ENCODE results near the gene NUDT8. TPM values are rescaled to one million over a fixed set of nuclear protein-coding genes. Genes with fewer than 3 reads are reported as not detected.
A peak's percentile ranks its signal among the peaks of the same experiment; 100 is the strongest.
"Not testable (repeated sequence)": the region's sequence is repeated elsewhere in the genome, so short reads cannot be mapped to it uniquely, and the experiment has no call there.

The NUDT8 gene
- total and polyA plus RNA-seq, 4 donors: 4.1 to 9.5 (median 5.7) TPM

- H3K27me3 ChIP-seq (ENCODE audit: control insufficient read depth in 1 of 2, insufficient read depth in 2 of 2, low read length in 1 of 2): no peaks in the 10 kb centered on the region
- WGBS, 2 donors: 84 to 88% methylated on average over 23 to 24 of the region's 24 CpGs
- no peak overlapping the region for H3K4me3 ChIP-seq (ENCODE audit: low read length in 2 of 2)
- H3K27ac ChIP-seq (ENCODE audit: low read depth in 1 of 2, low read length in 2 of 2): no peak overlapping the region
- intact Hi-C loops (cut with DNase I): no loop called here
- no peaks in the 10 kb centered on the region for H3K4me1 ChIP-seq (ENCODE audit: control insufficient read depth in 1 of 2, insufficient read depth in 2 of 2, low read length in 2 of 2)
- no peak for ATAC-seq (ENCODE audit: low FRiP score)
- no peaks in the 10 kb centered on the region for H3K36me3 ChIP-seq (ENCODE audit: control insufficient read depth in 1 of 2, insufficient read depth in 2 of 2, low read length in 1 of 2)
- no peaks in the 10 kb centered on the region for H3K9me3 ChIP-seq (ENCODE audit: control insufficient read depth, low read length)
- DNase-seq: peak in 1 of 2 donors; percentile 62
Observed at GRCh38 chr11:67638535-67639437, 9.0 kb upstream of the NUDT8 start.

- H3K36me3 ChIP-seq (ENCODE audit: control insufficient read depth in 1 of 2, insufficient read depth in 2 of 2, low read length in 1 of 2); H3K4me3 ChIP-seq (ENCODE audit: low read length in 2 of 2); H3K27ac ChIP-seq (ENCODE audit: low read depth in 1 of 2, low read length in 2 of 2); intact Hi-C loops (cut with DNase I); H3K27me3 ChIP-seq (ENCODE audit: control insufficient read depth in 1 of 2, insufficient read depth in 2 of 2, low read length in 1 of 2); H3K9me3 ChIP-seq (ENCODE audit: control insufficient read depth, low read length); ATAC-seq (ENCODE audit: low FRiP score); H3K4me1 ChIP-seq (ENCODE audit: control insufficient read depth in 1 of 2, insufficient read depth in 2 of 2, low read length in 2 of 2): not testable (repeated sequence)
- peak in 1 of 2 donors; percentile 22 for DNase-seq
- 77 to 79% methylated on average over 3 of the region's 3 CpGs for WGBS, 2 donors
Observed at GRCh38 chr11:67637441-67637840, 7.7 kb upstream of the NUDT8 start.

GRCh38 chr11:67636962-67637361 lies 7.2 kb upstream of the NUDT8 start:
- Histone ChIP-seq H3K4me3 (ENCODE audit: low read length in 2 of 2) (no peak overlapping the region), H3K4me1 (ENCODE audit: control insufficient read depth in 1 of 2, insufficient read depth in 2 of 2, low read length in 2 of 2) (no peaks in the 10 kb centered on the region), H3K27me3 (ENCODE audit: control insufficient read depth in 1 of 2, insufficient read depth in 2 of 2, low read length in 1 of 2) (no peaks in the 10 kb centered on the region), H3K9me3 (ENCODE audit: control insufficient read depth, low read length) (no peaks in the 10 kb centered on the region), H3K36me3 (ENCODE audit: control insufficient read depth in 1 of 2, insufficient read depth in 2 of 2, low read length in 1 of 2) (no peaks in the 10 kb centered on the region), H3K27ac (ENCODE audit: low read depth in 1 of 2, low read length in 2 of 2) (no peak overlapping the region)
- 85% methylated on average over 6 of the region's 6 CpGs for whole genome bisulfite sequencing, 2 donors
- intact Hi-C loops (cut with DNase I): no loop called here
- DNase-seq (no peak), ATAC-seq (ENCODE audit: low FRiP score) (no peak)

DNA sequence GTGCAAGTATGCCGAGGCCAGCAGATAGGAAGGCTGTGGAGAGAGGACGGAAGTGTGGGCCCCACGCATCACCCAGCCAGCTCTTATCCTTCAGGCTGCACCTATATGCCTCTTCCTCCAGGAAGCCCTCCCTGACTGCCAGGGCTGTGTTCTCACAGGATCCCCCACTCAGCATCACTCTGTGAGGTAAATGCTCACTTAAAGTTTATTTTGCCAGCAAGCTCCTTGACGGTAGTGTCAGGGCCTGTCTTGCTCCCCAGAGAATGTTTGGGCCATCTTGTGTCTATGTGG lies 5.4 kb upstream of the NUDT8 start:
- no peaks in the 10 kb centered on the region for H3K27me3 ChIP-seq (ENCODE audit: control insufficient read depth in 1 of 2, insufficient read depth in 2 of 2, low read length in 1 of 2)
- peak in 1 of 2 donors; percentile 55 for DNase-seq
- intact Hi-C loops (cut with DNase I): no loop called here

GRCh38 chr11:67634366-67635230 lies 4.9 kb upstream of the NUDT8 start:
- DNase-seq: peak in 1 of 2 donors; percentile 34
- intact Hi-C loops (cut with DNase I): no loop called here
- 77 to 78% methylated on average over 20 of the region's 20 CpGs for WGBS, 2 donors
- H3K36me3 ChIP-seq (ENCODE audit: control insufficient read depth in 1 of 2, insufficient read depth in 2 of 2, low read length in 1 of 2): no peaks in the 10 kb centered on the region
- H3K9me3 ChIP-seq (ENCODE audit: control insufficient read depth, low read length): no peaks in the 10 kb centered on the region
- ATAC-seq (ENCODE audit: low FRiP score): no peak
- no peak overlapping the region for H3K4me3 ChIP-seq (ENCODE audit: low read length in 2 of 2)
- no peaks in the 10 kb centered on the region for H3K4me1 ChIP-seq (ENCODE audit: control insufficient read depth in 1 of 2, insufficient read depth in 2 of 2, low read length in 2 of 2)
- no peaks in the 10 kb centered on the region for H3K27me3 ChIP-seq (ENCODE audit: control insufficient read depth in 1 of 2, insufficient read depth in 2 of 2, low read length in 1 of 2)
- no peak overlapping the region for H3K27ac ChIP-seq (ENCODE audit: low read depth in 1 of 2, low read length in 2 of 2)

More for the DNA sequence above, 5.4 kb upstream of the NUDT8 start:
- H3K27ac ChIP-seq (ENCODE audit: low read depth in 1 of 2, low read length in 2 of 2): no peak overlapping the region
- no peaks in the 10 kb centered on the region for H3K36me3 ChIP-seq (ENCODE audit: control insufficient read depth in 1 of 2, insufficient read depth in 2 of 2, low read length in 1 of 2)
- 83 to 87% methylated on average over 4 of the region's 4 CpGs for WGBS, 2 donors
- H3K9me3 ChIP-seq (ENCODE audit: control insufficient read depth, low read length): no peaks in the 10 kb centered on the region
- no peaks in the 10 kb centered on the region for H3K4me1 ChIP-seq (ENCODE audit: control insufficient read depth in 1 of 2, insufficient read depth in 2 of 2, low read length in 2 of 2)
- no peak overlapping the region for H3K4me3 ChIP-seq (ENCODE audit: low read length in 2 of 2)
- no peak for ATAC-seq (ENCODE audit: low FRiP score)

DNA sequence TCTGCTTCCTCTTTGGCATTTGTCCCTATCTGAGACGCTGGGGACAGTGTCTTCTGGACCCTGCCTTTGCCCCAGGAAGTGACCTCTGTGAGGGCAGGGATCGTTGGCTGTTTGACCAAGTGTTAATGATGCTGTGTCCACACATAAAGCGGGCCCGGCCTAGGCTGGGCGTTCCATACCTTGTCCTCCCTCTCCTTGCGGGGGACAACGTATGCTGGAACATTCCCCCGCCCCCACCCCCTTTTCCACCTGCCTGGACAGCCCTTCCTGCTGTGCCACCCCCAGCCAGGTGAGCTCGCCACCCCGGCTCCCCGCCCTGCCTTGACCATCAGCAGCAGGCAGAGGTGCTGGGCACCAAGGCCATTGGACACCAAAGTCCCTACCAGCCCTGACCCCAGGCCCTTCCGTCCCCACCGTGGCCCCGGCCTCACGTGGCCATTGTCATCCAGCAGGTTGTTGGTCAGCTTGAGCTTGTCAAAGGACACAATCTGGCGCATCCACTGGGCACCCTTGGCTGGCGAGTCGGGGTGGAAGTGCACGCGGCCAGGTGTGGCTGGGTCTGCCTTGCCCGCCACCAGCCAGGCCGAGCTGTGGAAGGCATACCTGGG lies 4.1 kb upstream of the NUDT8 start:
- Histone ChIP-seq H3K27ac (ENCODE audit: low read depth in 1 of 2, low read length in 2 of 2) (no peak overlapping the region), H3K27me3 (ENCODE audit: control insufficient read depth in 1 of 2, insufficient read depth in 2 of 2, low read length in 1 of 2) (no peaks in the 10 kb centered on the region), H3K4me3 (ENCODE audit: low read length in 2 of 2) (no peak overlapping the region), H3K4me1 (ENCODE audit: control insufficient read depth in 1 of 2, insufficient read depth in 2 of 2, low read length in 2 of 2) (no peaks in the 10 kb centered on the region), H3K36me3 (ENCODE audit: control insufficient read depth in 1 of 2, insufficient read depth in 2 of 2, low read length in 1 of 2) (no peaks in the 10 kb centered on the region), H3K9me3 (ENCODE audit: control insufficient read depth, low read length) (no peaks in the 10 kb centered on the region)
- WGBS, 2 donors: 88 to 91% methylated on average over 22 of the region's 22 CpGs
- intact Hi-C loops (cut with DNase I): no loop called here
- no peak for ATAC-seq (ENCODE audit: low FRiP score)
- DNase-seq: peak; percentile 54 to 66

- Histone ChIP-seq H3K4me1 (ENCODE audit: control insufficient read depth in 1 of 2, insufficient read depth in 2 of 2, low read length in 2 of 2) (no peaks in the 10 kb centered on the region), H3K36me3 (ENCODE audit: control insufficient read depth in 1 of 2, insufficient read depth in 2 of 2, low read length in 1 of 2) (no peaks in the 10 kb centered on the region), H3K9me3 (ENCODE audit: control insufficient read depth, low read length) (no peaks in the 10 kb centered on the region), H3K27ac (ENCODE audit: low read depth in 1 of 2, low read length in 2 of 2) (no peak overlapping the region), H3K27me3 (ENCODE audit: control insufficient read depth in 1 of 2, insufficient read depth in 2 of 2, low read length in 1 of 2) (no peaks in the 10 kb centered on the region), H3K4me3 (ENCODE audit: low read length in 2 of 2) (no peak overlapping the region)
- ATAC-seq (ENCODE audit: low FRiP score) (no peak), DNase-seq (peak in 1 of 2 donors; percentile 71)
- intact Hi-C loops (cut with DNase I): no loop called here
- 94% methylated on average over 30 of the region's 30 CpGs for WGBS, 2 donors
Observed at GRCh38 chr11:67632982-67633755, 3.4 kb upstream of the NUDT8 start.
